Mesenchymal stem cell (in vitro differentiated cells and primary cell): ENCODE data around the gene POLDIP3.
A peak's percentile ranks its signal among the peaks of the same experiment; 100 is the strongest.

Experiments used
- DNase-seq: peaks from one replicate; pipeline ENCODE4 v3.0.0-alpha.2; 2013
- H2AFZ ChIP-seq: one replicate; pipeline ENCODE4 v1.6.1; 2013; ENCODE audit warnings: low read depth, mild to moderate bottlenecking, control low read depth, inconsistent platforms, low read length, moderate library complexity
- H2AK5ac ChIP-seq: 2 replicates; pipeline ENCODE4 v1.6.1; 2013; ENCODE audit warnings: low read length, moderate library complexity, mild to moderate bottlenecking, inconsistent platforms; ENCODE audit not compliant: severe bottlenecking
- H2BK120ac ChIP-seq: one replicate; pipeline ENCODE4 v1.6.1; 2013; ENCODE audit warnings: low read depth, mild to moderate bottlenecking, inconsistent platforms, low read length, moderate library complexity
- H2BK12ac ChIP-seq, 2 experiments: one replicate each; pipeline ENCODE4 v1.6.1; 2013; ENCODE audit warnings: inconsistent platforms in 2 of 2, low read length in 2 of 2, mild to moderate bottlenecking in 2 of 2, moderate library complexity in 2 of 2, control low read depth in 1 of 2
- H2BK15ac ChIP-seq: one replicate; pipeline ENCODE4 v1.6.1; 2013; ENCODE audit warnings: mild to moderate bottlenecking, low read depth, inconsistent platforms; ENCODE audit not compliant: poor library complexity, severe bottlenecking
- H2BK5ac ChIP-seq: 2 replicates; pipeline ENCODE4 v1.6.1; 2013; ENCODE audit warnings: low read depth, mild to moderate bottlenecking, low read length, control low read depth, inconsistent platforms; ENCODE audit not compliant: poor library complexity, severe bottlenecking
- H3K14ac ChIP-seq, 2 experiments: one replicate each; pipeline ENCODE4 v1.6.1; 2013; ENCODE audit warnings: inconsistent platforms in 2 of 2, low read length in 2 of 2, control low read depth in 1 of 2, mild to moderate bottlenecking in 1 of 2, moderate library complexity in 1 of 2
- H3K18ac ChIP-seq, 2 experiments: one replicate each; pipeline ENCODE4 v1.6.1; 2013; ENCODE audit warnings: inconsistent platforms in 2 of 2, low read length in 2 of 2, control low read depth in 1 of 2, low read depth in 1 of 2, mild to moderate bottlenecking in 1 of 2
- H3K23ac ChIP-seq, 2 experiments: one replicate each; pipeline ENCODE4 v1.6.1; 2013; ENCODE audit warnings: inconsistent platforms in 2 of 2, low read length in 2 of 2, mild to moderate bottlenecking in 2 of 2, moderate library complexity in 2 of 2, control low read depth in 1 of 2
- H3K27ac ChIP-seq: 2 replicates; pipeline ENCODE4 v1.5.1; 2013; ENCODE audit warnings: mild to moderate bottlenecking, moderate library complexity, low read length, control low read depth, inconsistent platforms; ENCODE audit not compliant: poor library complexity, severe bottlenecking
- H3K27me3 ChIP-seq, 2 experiments: 2 replicates each; pipeline versions ENCODE4 v1.6.1 to v1.7.0; 2013; ENCODE audit warnings: low read length in 2 of 2, mild to moderate bottlenecking in 2 of 2, moderate library complexity in 2 of 2, control low read depth in 1 of 2, inconsistent platforms in 1 of 2; ENCODE audit not compliant: control insufficient read depth in 1 of 2, insufficient read depth in 1 of 2
- H3K36me3 ChIP-seq, 2 experiments: 2 replicates each; pipeline versions ENCODE4 v1.6.1 to v1.7.0; 2013; ENCODE audit warnings: low read length in 2 of 2, control low read depth in 1 of 2, inconsistent platforms in 1 of 2, low read depth in 1 of 2, mild to moderate bottlenecking in 1 of 2; ENCODE audit not compliant: insufficient read depth in 2 of 2, control insufficient read depth in 1 of 2
- H3K4ac ChIP-seq, 2 experiments: one replicate each; pipeline ENCODE4 v1.6.1; 2013; ENCODE audit warnings: inconsistent platforms in 2 of 2, low read length in 2 of 2, mild to moderate bottlenecking in 2 of 2, moderate library complexity in 2 of 2, control low read depth in 1 of 2, low read depth in 1 of 2
- H3K4me1 ChIP-seq: 2 replicates; pipeline ENCODE4 v1.6.1; 2013; ENCODE audit warnings: low read depth, low read length, control low read depth; ENCODE audit not compliant: control insufficient read depth, insufficient read depth
- H3K4me2 ChIP-seq: 2 replicates; pipeline ENCODE4 v1.6.1; 2013; ENCODE audit warnings: low read length, mild to moderate bottlenecking, inconsistent platforms; ENCODE audit not compliant: poor library complexity, severe bottlenecking
- H3K4me3 ChIP-seq, 2 experiments: 2 replicates each; pipeline versions ENCODE4 v1.5.1 to v1.7.0; 2013; ENCODE audit warnings: low read length in 2 of 2, mild to moderate bottlenecking in 2 of 2, control low read depth in 1 of 2, low read depth in 1 of 2; ENCODE audit not compliant: insufficient read depth in 1 of 2
- H3K79me1 ChIP-seq: replicated peaks from 2 replicates; pipeline ENCODE4 v1.6.1; 2013; ENCODE audit warnings: mild to moderate bottlenecking, control low read depth, low read length, inconsistent platforms; ENCODE audit not compliant: poor library complexity, severe bottlenecking
- H3K9ac ChIP-seq: 2 replicates; pipeline ENCODE4 v1.7.0; 2013; ENCODE audit warnings: mild to moderate bottlenecking, low read length, moderate library complexity
- H3K9me3 ChIP-seq: 2 replicates; pipeline ENCODE4 v1.7.0; 2013; ENCODE audit warnings: mild to moderate bottlenecking, low read length; ENCODE audit not compliant: control insufficient read depth
- H4K8ac ChIP-seq: one replicate; pipeline ENCODE4 v1.6.1; 2013; ENCODE audit warnings: inconsistent platforms, mild to moderate bottlenecking, low read length, moderate library complexity
- H4K91ac ChIP-seq: one replicate; pipeline ENCODE4 v1.6.1; 2013; ENCODE audit warnings: mild to moderate bottlenecking, low read length, inconsistent platforms
- WGBS: methylation state at CpG from one replicate; pipeline ENCODE4 v1.1.7; 2013; ENCODE audit warnings: mixed read lengths; 5-methylcytosine and 5-hydroxymethylcytosine counted together

The POLDIP3 gene

DNA sequence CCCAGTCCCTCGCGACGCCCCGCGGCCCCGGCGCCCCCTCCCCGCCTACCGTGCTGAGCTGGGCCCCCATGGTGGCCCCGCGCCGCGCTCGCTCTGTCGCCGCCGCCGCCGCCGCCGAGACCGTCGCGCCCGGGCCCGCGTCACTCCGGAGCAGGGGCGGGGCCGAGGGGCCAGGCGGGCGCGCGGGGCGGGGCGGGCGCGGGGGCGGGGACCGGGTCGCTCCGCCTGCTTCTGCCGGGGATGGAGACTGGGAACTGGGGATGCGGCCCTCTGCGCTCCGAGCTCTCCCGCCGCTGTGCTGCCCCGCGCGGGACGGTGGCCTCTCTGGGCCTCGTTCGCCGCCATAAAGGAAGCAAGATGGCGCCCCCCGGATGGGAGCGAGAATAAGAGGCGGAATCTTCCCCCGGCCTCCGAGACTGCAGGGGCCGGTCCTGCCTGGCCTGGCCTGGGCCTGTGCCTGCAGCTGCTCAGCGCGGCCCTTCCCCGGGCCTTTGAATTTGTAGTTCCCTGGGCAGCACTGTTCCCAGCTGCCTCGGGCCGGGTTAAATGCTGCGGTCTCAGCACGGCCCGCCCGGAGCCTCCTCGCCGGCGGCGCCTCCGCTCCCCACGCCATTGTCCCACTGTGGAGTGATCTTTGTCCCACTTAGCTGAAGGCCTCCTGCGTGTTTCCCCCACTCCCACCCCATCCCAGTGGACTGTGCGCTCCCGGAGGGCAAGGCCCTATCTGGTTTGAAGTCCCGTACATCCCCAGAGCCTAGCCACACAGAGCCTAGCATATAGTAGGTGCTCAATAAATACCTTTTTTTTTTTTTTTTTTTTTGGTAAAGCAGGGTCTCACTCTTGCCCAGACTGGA, 34.8 kb upstream of the POLDIP3 start, which contains the start of gene CYB5R3:
CYB5R3 (minus strand) TSS at position 147 of the 854 bp plus-strand sequence; CDS start at position 70, 77 bp downstream.
- Histone ChIP-seq H3K14ac (peak within 1 kb of the TSS in 1 of 2 experiments; percentile 99), H2BK5ac (peak within 1 kb of the TSS; percentile 51), H3K4me1 (peaks cover 48% of the 10 kb centered on the region), H3K4ac (peak within 1 kb of the TSS; percentile 85 to 94), H2AFZ (peak within 1 kb of the TSS; percentile 65), H2BK12ac (peak within 1 kb of the TSS; percentile 18 to 82), H3K18ac (peak within 1 kb of the TSS; percentile 84 to 94), H3K9me3 (no peaks in the 10 kb centered on the region), H3K27ac (no peak within 1 kb of the TSS), H3K23ac (peak within 1 kb of the TSS in 1 of 2 experiments; percentile 80), H2BK15ac (peak within 1 kb of the TSS; percentile 60), H4K8ac (peak within 1 kb of the TSS; percentile 92), H3K36me3 (peaks cover 3 to 16% of the 10 kb centered on the region in 2 experiments), H2BK120ac (peak within 1 kb of the TSS; percentile 90), H3K4me2 (peak within 1 kb of the TSS; percentile 72), H2AK5ac (peak within 1 kb of the TSS; percentile 34), H3K9ac (peak within 1 kb of the TSS; percentile 98), H3K79me1 (peaks cover 5% of the 10 kb centered on the region), H3K4me3 (peak within 1 kb of the TSS; percentile 94 to 100), H3K27me3 (no peaks in the 10 kb centered on the region), H4K91ac (peak within 1 kb of the TSS; percentile 92)
- WGBS, result 15% methylated on average over 63 of the region's 81 CpGs
- DNase-seq, result peak; percentile 82

- Histone ChIP-seq H3K4ac (peak overlapping the region; percentile 34 to 85), H3K4me2 (peak overlapping the region; percentile 61), H3K18ac (peak overlapping the region; percentile 84 to 94), H2AFZ (peak overlapping the region; percentile 3), H3K79me1 (peaks cover 5% of the 10 kb centered on the region), H3K4me1 (peaks cover 57% of the 10 kb centered on the region), H4K8ac (peak overlapping the region; percentile 88), H2AK5ac (peak overlapping the region; percentile 34), H3K14ac (peak overlapping the region in 1 of 2 experiments; percentile 99), H3K36me3 (peaks cover 3 to 17% of the 10 kb centered on the region in 2 experiments), H3K9me3 (no peaks in the 10 kb centered on the region), H3K27me3 (no peaks in the 10 kb centered on the region), H3K27ac (no peak overlapping the region), H2BK12ac (peak overlapping the region; percentile 18 to 82), H3K4me3 (peak overlapping the region; percentile 94 to 100), H4K91ac (peak overlapping the region; percentile 92), H3K9ac (peak overlapping the region; percentile 98), H3K23ac (peak overlapping the region in 1 of 2 experiments; percentile 80), H2BK120ac (peak overlapping the region; percentile 90), H2BK5ac (no peak overlapping the region), H2BK15ac (peak overlapping the region; percentile 60)
- 6% methylated on average over 24 of the region's 49 CpGs for WGBS
- DNase-seq, result peak; percentile 52
Observed at GRCh38 chr22:42648368-42649245, 33.9 kb upstream of the POLDIP3 start.

DNA sequence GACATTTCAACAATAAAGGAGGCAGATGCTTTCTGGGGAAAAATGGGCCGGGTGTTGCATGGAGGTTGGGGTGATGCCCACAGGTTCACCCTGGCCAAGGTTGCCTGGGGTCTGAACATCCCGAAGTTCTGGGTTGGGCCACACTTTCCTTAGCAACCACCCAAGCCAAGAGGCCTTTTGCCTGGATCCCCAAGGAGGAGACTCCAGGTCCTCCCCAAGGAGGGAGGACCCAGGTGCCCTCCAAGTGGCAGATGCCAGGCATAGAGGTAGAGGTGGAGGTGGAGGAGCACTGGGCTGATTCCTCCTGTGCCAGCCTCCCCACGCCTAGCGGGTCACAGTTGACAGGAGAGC, 33.3 kb upstream of the POLDIP3 start:
- Histone ChIP-seq H2BK5ac (no peak overlapping the region), H2BK12ac (no peak overlapping the region), H3K27ac (no peak overlapping the region), H3K4me3 (peak overlapping the region; percentile 94 to 100), H4K8ac (no peak overlapping the region), H3K79me1 (peaks cover 5% of the 10 kb centered on the region), H3K27me3 (no peaks in the 10 kb centered on the region), H2BK15ac (no peak overlapping the region), H3K4ac (no peak overlapping the region), H3K36me3 (peaks cover 3 to 19% of the 10 kb centered on the region in 2 experiments), H2BK120ac (no peak overlapping the region), H3K4me1 (peaks cover 63% of the 10 kb centered on the region), H4K91ac (no peak overlapping the region), H3K9me3 (no peaks in the 10 kb centered on the region), H3K18ac (peak overlapping the region in 1 of 2 experiments; percentile 30), H3K4me2 (peak overlapping the region; percentile 61), H3K23ac (peak overlapping the region in 1 of 2 experiments; percentile 35), H3K14ac (no peak overlapping the region), H2AFZ (no peak overlapping the region), H3K9ac (peak overlapping the region; percentile 98), H2AK5ac (no peak overlapping the region)
- DNase-seq, result no peak
- WGBS, result 91% methylated on average over 1 of the region's 4 CpGs
